Activated T-cell treated with anti-CD3 and anti-CD28 coated beads, Interleukin-2, amount 50 U/mL, for 48 hours (primary cell): ENCODE data around the gene SERPINA9.
"Not testable (repeated sequence)": the region's sequence is repeated elsewhere in the genome, so short reads cannot be mapped to it uniquely, and the experiment has no call there.

ENCODE experiments used
- DNase-seq, 2 experiments: peaks; one replicate each; pipeline ENCODE4 v3.0.0-alpha.2; 2020

SERPINA9 gene

DNA sequence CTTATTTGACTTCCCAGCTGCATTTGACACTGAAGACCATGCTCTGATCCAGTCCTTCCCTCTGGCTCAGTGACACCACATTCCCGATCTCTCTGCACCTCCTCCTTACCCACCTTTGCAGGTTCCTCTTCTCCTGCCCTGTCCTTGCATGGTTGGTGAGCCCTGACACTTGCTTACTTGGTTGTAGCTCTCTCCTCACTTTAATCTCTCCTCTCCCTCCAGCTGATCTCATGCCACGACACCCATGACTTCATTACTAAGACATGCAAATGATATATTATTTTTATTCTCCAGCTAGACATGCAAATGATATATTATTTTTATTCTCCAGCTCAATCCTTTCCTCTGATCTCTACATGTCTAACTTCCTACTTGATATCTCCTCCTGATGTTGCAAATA, at the start of gene SERPINA9:
SERPINA9 (minus strand) TSS at position 175 of the 400 bp plus-strand sequence. CDS start 6,357 bp downstream, outside the sequence.
- no peak for DNase-seq

DNA sequence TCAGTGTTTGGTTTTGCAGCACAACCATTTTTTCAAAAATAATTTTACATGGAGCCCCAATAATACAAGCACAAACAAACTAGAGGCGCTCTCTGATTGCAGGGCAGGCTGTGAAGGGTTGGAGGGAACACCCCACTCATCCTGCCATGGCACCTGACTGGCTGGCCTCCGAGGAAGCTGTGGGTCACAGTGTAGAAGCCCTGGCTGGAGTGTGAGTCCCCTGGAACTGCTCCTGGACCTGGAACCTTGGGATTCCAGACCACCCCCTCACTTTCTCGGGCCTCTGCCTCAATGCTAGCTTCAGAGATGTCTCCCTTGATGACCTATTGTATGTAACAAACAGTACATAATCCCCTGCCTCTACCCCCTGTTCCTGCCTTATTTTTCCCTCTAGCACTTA, 48.1 kb upstream of the SERPINA9 start:
- no peak for DNase-seq

DNA sequence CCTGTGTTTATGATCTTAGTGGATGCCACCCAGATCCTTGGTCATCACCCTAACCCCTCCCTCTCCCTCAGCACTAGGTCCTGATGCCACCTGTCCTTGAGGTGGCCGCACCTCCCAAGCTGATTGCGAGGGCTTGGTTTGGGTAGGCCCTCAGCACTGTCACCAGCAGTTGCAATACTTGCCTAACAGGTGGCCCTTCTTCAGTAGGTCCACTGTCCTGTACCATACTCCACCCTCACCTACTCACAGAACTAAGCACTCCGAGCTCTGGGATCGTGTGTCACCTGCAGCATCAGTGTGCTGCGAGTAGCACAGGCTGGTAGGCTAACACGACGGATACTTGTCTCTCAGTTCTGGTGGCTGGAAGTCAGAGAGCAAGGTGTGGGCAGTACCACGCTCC, 47.3 kb upstream of the SERPINA9 start:
- no peak for DNase-seq

DNA sequence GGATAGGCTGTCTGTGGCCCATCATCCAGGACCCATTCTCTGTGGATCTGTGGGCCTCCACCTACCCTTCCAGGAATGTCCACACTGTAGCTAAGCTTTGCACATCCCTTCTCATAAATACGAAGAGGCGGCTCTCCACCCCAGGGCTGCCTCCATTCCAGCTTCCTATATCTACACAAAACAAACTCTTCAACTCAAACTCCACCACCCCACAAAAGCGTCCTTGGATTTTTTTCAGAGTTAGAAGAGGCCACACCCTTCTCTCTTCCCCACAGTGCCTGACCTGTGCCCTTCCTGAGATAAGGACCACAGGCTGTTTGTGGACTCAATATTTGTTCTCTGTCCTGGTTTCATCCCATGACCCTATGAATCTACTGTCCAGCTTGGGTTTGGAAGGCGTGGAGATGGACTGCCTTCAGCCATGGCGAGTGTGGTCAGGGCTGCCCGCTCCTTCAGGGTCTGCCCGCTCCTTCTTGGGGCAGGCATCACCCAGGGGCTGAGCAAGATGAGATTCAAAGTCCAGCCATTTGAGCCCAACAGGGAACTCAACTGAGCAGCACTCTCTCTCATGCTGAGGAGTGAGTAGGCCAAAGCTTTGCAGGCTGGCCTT, 46.2 kb upstream of the SERPINA9 start:
- DNase-seq = no peak

GRCh38 chr14:94521375-94522114, 45.5 kb upstream of the SERPINA9 start:
- DNase-seq = no peak

DNA sequence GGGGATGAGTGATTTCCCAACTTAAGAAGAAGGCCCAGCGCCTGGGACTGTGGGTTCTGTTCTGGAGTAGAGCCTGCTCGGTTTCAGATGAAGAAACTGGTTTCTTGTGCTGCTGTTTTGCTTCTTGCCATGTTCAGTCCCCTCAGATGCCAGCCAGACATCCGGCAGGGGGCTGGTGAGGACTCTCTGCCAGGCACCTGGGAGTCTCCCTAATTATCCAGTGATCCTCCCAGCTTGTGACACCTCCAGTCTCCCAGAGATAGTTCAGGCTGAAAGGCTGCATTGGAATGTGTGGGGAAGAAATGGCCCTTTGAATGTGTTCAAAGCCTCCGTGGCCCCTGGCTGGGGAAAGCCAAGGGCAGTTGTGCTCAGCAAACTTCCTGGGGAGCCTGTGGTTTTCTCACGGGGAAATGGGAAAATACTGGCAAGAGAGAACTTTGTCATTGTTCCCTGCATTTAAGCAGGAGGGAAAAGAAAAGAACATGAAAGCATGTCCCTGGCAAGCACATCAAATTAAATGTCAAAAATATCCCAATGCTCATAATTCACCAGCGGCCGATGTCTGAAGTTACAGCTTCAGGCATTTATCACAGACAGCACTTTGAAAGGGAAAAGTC, 41.8 kb upstream of the SERPINA9 start:
- DNase-seq = no peak

GRCh38 chr14:94517248-94517640, 41.2 kb upstream of the SERPINA9 start:
- DNase-seq = no peak

GRCh38 chr14:94515856-94516255, 39.9 kb upstream of the SERPINA9 start:
- no peak for DNase-seq

- DNase-seq = no peak
These were observed 39.4 kb upstream of the SERPINA9 start for GRCh38 chr14:94515426-94515825.

GRCh38 chr14:94514351-94514750, 38.4 kb upstream of the SERPINA9 start:
- no peak for DNase-seq

DNA sequence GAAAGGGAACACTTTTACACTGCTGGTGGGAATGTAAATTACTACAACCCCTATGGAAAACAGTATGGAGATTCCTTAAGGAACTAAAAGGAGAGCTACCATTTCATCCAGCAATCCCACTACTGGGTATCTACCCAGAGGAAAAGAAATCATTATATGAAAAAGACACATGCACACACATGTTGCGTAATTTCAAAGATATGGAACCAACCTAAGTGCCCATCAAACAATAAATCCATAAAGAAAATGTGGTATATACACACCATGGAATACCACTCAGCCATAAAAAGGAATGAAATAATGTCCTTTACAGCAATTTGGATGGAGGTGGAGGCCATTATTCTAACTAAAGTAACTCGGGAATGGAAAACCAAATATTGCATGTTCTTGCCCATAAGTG, 34.5 kb upstream of the SERPINA9 start:
- not testable (repeated sequence) for DNase-seq

- DNase-seq = no peak
These were observed 33.4 kb upstream of the SERPINA9 start, which contains the start of gene SERPINA12 for GRCh38 chr14:94509356-94509755. Gene SERPINA12 (minus strand): TSS chr14:94509469. CDS start chr14:94498397, 11,072 bp downstream.

- no peak for DNase-seq
These were observed 29.6 kb upstream of the SERPINA9 start for GRCh38 chr14:94505641-94506040.

GRCh38 chr14:94505206-94505605, 29.2 kb upstream of the SERPINA9 start:
- DNase-seq = no peak

DNA sequence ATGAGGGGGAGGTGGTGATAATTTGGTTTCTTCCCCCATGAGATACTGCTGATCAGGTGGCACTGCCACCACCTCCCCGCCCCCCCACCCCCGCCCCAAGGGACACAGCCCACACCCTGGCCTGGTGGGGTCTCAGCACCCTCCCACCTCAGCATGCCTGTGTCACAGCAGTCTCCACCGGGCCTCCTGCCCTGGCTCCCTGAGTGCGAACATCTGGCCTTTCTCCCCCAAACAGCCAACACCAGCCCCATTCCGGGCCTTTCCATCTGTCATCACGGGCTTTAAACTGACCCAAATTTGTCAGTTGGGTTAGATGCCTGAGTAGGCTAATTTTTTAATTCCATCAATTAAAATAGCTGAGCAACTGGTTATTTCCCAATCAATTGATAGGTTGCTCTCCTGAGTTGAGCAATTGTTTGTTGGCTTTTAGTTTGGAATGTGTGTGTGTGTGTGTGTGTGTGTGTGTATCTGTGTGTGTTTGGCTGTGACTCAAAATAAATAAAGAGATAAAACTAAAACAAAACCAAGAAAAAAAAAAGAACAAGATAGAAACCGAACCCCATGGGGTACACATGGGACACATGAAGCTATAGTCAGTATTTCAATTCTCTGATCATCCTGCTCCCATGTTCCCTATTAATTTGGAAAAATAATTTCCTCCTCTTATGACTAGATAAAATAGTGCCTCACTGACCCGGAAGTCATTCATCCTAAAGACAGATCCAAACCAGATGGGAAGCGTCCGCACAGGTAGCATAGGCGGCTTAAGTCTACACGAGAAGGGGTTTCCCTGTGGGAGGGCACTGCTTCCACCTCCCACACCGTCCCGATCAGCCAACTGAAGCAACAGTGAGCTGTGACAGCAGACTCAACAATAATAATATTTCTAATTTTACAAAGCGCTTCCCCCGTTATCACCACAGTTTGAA, 25.9 kb upstream of the SERPINA9 start:
- DNase-seq = no peak

- DNase-seq = no peak
These were observed 24.3 kb upstream of the SERPINA9 start for GRCh38 chr14:94500264-94500663.

DNA sequence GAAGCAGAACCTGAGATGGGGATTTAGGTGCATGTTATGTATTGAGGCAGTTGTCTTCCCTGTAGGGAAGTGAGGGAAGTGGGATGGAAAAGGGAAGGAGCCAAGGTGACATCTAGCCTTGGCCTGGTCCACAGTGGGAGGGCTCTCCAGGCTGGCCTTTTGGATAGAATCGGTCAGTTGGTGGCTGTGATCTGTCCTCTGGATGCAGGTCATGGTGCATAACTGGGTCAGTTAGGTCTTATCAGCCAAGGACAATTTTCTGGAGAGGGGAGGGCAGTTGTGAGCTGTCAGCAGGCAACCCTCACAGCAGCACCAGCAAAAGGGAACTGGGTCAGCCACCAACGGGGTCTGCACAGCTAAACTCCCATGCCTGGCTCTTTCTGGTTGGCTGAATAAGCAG, 23.7 kb upstream of the SERPINA9 start:
- DNase-seq = no peak

DNA sequence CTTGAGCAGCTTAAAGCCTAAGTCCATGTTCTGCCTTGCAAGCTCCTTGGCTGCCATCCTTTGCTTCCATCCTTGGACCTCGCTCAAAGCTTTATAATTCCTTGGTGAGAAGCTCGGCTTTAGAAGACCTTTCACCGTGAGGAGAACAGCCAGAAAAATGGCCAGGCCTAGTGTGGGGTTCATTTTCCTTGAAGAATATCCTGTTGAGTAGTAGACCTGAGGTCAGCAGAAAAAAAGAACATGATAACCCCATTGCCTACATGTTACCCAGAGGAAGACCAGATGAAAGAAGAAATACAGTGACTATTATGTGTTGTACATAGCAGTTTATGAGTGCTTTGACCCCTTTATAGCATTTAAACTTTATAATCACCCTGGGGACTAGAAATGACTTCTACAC, 22.2 kb upstream of the SERPINA9 start:
- DNase-seq = no peak

GRCh38 chr14:94494085-94494484, 18.1 kb upstream of the SERPINA9 start:
- no peak for DNase-seq

DNA sequence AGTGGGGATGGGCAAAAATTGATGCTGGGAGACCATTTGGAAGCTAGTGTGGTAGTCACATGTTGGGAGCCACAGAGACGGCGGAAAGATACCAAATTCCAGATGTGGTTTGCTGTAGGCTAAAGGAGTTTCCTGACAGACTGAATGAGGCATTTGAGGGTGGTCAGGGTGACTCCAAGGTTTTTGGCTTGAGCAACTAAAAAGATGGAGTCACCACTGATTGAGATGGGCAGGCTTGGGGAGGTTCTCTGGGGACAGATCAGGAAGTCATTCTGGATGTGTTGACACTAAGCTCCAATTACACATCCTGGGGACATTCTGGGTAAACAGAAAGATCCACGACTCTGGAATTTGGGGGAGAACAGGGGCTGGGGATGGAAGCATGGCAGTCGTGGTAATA, 15.5 kb upstream of the SERPINA9 start:
- no peak for DNase-seq

DNA sequence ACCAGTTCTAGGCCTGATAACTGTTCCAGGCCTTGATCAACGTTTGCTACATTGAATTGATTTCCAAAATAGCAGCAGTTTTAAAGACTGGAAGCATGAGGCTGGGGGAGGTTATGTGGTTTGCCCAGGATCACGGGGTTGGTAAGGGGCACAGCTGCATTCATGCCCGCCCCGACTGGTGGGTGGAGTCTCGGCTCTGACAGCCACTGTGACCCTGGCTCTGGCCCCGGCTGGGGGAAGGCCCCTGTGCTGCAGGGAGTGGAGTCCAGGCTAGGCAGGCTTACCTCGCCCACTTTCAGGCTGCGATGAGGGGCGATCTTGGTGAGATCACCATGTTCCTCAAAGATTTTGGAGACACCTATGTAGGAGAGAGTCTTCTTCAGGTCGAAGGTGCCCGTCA, 13.3 kb upstream of the SERPINA9 start:
- DNase-seq = no peak

DNA sequence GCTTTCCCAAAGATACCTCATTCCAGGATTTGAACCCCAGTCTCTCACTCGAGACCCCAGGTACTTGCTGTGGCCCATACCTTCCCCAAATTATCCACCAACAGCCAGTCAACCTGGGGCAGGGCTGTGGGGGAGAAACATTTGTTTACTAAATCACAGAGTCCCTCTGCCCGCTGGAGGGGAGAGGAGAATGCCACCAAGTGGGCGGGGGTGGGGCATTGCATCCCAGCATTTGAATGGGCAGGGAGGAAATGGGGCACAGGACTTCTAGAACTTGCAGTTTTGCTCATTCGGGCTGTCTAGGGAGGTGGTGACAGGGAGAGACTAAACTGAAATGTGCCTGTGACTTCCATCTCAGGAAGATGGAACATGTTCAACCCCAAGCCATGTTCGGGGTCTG, 10.9 kb upstream of the SERPINA9 start:
- no peak for DNase-seq
